Measurements from ENCODE around the gene ZNF425.
"Not testable (repeated sequence)": the region's sequence is repeated elsewhere in the genome, so short reads cannot be mapped to it uniquely, and the experiment has no call there.

Gene ZNF425, protein sequence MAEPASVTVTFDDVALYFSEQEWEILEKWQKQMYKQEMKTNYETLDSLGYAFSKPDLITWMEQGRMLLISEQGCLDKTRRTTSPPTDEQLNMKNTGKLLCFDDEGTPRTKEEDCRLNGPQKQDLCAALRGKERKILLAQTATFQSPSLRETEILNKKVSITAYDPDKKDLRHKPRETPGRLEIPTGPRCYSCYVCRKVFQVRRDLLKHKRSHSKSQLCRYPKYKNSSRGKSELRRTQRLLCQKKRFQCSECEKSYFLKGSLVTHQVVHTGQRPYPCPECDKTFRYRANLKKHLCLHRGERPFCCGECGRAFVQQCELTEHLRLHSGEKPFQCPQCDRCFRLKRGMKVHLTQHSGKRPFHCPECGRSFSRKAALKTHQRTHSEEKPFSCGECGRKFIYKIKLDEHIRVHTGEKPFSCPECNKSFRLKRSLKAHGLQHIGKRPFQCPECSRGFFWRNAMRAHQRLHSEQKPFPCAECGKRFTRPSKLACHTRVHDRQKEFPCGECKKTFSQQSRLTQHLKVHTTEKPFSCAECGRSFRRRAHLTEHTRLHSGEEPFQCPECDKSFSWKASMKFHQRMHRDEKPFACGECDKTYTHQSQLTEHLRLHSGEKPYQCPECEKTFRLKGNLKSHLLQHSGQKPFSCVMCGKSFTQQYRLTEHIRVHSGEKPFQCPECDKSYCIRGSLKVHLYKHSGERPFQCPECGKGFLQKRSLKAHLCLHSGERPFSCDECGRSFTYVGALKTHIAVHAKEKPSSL

DNA sequence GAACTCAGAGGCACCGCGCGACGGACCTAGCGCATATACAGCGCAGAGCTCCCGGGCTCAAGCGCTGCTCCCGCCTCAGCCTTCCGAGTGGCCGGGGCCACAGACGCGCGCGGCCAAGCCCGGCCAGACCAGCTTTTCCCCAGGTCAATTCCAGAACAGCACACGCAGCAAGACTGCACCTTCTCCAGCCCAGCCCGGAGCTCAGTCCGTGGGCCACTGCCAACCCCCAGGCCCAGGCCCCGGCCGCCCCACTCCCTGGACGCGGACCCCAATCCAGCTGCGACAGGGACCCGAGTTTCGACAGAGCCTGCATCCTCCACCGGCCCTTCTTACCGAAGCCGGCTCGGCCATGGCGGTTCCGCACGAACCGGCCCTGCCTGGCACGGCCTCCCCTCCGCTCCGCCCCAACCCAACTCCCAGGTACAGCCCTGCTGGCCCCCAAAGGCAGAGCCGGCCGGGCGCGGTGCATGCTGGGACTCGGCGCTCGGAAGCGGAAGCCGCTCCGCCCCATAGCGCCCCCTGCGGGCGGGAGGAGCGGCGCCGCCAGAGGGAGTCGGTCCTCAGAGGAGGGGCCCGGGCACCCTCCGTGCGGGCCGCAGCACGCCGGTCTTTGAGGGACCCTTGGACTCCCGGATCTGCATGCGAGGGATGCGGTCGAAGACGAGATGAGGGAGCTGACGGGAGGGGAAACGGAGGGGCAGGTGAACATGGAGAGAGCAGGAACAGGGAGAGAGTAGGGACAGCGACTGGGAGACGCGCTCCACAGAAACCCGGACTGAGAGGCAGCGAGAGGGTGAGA is at the start of gene ZNF425:
Gene ZNF425, minus strand, starts transcription at position 462 of the 799 bp plus-strand sequence. Its CDS starts 111 bp downstream, at position 351.
- peak; percentile 87 for DNase-seq

DNA sequence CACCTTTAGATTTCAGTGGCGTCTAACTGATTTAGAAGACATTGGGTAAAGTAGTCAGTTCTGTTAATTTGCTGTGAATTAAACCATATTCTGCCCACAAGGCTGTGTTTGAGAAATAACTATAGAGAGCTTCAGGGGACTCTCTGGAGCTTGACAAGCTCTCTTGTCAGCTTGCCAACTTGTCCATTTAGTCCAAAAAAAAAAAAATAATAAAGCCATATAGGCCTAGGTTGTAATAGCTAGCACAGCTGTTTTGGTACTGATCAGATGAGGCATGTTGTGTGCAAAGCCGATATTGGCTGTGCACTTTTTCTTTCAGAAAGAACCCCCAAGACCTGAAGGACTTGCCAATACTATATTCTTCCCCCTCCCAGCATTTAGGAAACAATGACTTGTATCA is 49.0 kb upstream of the ZNF425 start:
- DNase-seq: peak; percentile 69

DNA sequence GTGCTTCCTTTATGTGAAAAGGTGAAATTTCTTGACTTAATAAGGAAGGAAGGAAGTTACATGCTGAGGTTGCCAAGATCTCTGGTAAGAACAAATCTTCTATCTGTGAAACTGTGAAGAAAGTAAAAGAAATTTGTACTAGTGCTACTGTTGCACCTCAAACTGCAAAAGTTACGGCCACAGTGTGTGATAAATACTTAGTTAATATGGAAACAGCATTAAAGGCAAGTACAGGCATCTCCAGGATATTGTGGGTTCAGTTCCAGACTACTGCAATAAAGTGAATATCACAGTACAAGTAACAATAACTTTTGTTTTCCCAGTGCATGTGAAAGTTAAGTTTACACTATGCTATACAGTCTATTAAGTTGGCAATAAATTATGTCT is 46.4 kb upstream of the ZNF425 start:
- no peak for DNase-seq

DNA sequence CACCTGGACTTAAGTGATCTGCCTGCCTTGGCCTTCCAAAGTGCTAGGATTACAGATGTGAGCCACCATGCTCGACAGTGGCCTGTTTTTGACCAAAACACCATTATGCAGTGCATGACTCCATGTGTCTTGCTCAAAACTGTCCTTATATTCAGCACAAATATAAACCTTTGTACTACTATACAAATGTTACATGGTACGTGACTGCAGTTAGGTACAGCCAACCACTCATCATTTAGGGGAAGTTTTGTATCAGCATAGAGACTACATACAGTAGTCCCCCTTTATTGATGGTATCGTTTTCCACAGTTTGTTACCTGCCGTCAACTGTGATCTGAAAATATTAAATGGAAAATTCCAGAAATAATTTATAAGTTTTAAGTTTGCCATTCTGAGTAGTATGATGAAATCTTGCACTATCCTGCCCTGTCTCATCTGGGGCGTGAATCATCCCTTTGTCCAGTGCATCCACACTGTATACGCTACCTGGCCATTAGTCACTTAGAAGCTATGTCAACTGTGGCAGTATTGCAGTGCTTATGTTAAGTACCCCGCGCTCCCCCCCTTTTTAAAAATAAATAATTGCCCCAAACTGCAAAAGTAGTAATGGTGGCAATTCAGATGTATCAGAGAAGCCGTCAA is 45.9 kb upstream of the ZNF425 start:
- no peak for DNase-seq

DNA sequence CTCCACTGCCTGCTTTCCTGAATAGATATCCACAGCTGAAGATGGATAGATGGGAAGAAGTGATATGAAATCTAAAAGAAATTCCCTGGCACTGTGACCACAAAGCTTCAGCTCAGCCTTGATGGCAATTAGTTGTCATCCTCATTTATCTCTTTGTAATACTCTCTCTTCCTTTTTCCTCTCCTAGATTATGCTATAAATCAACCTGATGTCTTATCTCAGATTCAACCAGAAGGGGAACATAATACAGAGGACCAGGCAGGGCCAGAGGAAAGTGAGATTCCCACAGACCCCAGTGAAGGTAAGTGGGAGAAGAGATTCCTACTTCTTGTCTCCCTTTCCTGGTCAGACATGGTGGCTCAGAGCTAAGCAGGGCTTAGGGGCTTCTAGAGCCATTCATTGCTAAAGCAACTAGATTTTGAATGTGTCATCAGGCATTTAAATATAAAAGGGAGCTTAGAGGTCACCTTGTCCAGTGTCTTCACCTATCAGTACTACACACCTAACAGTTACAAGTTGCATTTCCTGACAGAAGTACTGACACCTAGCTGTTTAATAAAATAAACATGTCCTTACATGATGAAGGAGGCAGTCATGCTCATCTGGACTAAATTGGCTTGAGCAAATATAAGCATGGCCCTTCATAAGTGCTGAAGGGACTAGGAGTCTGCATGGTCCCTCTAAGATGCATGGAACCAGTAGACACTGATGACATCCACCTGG is 40.7 kb upstream of the ZNF425 start:
- no peak for DNase-seq

DNA sequence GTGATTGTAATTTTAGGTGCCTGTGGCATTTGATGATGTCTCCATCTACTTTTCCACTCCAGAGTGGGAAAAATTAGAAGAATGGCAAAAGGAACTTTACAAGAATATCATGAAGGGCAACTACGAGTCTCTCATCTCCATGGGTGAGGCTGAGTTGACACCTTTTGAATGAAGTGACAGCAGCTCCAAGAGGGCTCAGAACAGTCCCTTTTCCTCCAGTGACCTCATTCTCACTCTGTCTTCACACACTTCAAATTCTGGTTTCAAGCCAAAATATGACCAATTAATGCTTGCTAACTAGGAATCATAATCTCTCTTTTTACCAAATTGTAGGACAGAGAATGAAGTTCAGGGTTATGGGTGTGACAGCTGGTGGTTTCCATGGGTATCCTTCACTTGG is 40.0 kb upstream of the ZNF425 start:
- DNase-seq: no peak

DNA sequence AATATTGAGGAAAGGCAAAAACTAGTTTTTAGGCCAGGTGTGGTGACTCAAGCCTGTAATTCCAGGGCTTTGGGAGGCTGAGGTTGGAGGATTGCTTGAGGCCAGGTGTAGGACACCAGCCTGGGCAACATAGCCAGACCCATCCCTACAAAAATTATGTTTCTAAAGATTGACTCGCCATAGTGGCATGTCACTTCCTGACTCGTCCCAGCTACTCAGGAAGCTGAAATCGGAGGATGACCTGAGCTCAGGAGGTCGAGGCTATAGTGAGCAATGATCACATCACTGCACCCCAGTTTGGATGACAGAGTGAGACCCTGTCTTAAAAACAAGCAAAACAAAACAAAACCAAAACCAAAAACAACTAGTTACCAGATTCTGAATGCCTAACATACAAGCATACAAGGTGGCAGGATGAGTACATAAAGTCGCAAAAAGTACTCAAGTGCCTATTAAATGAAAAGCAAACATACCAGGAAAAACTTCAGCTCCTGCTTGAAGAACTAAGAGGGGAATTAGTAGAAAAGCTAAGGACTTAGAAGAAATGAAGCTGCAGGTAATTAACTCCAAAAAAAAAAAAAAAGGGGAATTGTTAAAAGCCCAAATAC is 35.2 kb upstream of the ZNF425 start:
- DNase-seq: no peak

DNA sequence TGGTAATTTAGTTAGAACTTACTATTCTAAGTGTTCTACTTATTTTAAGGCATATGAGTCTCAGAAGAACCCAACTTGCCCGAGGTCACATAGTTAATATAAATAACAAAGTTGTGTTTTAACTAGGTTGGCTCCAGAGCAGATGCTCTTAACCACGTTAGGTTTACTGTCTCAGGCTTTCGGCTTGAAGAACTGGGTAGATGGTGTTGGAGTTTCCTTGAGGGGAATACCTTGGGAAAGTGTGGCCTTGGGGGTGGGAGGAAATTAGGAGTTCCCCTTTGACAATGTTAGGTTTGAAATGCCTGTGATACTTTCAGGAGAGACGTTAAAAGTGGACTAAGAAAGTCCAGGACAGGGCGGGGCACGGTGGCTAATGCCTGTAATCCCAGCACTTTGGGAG is 30.8 kb upstream of the ZNF425 start:
- no peak for DNase-seq

DNA sequence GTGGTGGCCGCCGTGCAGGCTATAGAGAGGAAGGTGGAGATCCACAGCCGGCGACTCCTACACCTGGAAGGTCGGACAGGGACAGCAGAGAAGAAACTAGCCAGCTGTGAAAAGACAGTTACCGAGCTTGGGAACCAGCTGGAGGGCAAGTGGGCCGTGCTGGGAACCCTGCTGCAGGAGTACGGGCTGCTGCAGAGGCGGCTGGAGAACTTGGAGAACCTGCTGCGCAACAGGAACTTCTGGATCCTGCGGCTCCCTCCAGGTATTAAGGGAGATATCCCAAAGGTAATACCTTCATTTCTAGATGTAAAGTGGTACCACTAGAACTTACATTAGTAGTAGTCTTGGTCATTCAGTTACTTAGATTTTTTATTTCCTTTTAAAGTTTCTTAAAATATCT is 27.9 kb upstream of the ZNF425 start:
- no peak for DNase-seq

DNA sequence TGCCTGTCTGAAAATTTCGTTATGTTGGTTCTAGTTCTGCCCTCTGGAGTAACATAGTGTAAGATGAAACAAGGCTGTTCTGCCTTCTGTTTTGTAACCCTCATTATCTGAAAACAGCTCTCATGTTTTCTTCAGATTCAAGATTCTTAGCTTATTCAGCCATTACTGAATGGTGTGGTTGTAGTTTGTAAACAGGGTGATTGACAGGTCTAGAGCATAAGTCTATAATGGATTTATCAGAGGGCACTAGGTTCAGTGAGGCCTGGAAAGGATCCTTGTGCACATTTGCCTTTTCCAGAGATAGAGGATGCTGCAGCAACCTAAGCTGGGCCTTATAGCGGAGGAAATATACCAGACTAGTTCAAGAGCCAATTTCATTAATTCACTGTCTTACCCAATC is 27.2 kb upstream of the ZNF425 start:
- no peak for DNase-seq

DNA sequence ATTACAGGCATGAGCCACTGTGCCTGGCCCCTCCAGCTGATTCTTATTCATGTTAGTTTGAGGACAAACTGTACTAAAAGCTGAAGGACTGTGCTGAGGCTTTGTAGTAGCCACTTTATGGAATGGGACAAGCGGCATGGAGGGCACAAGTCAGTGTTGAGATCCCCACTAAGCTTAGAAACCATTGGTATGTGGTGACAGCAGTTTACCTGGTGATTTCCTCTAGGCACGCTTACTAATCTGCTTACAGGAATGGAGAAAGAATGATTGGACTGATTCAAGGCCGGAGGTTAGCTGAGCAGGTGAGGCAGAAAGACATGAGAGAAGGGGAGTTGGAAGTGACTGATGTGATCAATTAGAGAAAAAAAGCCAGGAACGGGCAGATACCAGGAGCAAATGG is 24.9 kb upstream of the ZNF425 start:
- DNase-seq: no peak

DNA sequence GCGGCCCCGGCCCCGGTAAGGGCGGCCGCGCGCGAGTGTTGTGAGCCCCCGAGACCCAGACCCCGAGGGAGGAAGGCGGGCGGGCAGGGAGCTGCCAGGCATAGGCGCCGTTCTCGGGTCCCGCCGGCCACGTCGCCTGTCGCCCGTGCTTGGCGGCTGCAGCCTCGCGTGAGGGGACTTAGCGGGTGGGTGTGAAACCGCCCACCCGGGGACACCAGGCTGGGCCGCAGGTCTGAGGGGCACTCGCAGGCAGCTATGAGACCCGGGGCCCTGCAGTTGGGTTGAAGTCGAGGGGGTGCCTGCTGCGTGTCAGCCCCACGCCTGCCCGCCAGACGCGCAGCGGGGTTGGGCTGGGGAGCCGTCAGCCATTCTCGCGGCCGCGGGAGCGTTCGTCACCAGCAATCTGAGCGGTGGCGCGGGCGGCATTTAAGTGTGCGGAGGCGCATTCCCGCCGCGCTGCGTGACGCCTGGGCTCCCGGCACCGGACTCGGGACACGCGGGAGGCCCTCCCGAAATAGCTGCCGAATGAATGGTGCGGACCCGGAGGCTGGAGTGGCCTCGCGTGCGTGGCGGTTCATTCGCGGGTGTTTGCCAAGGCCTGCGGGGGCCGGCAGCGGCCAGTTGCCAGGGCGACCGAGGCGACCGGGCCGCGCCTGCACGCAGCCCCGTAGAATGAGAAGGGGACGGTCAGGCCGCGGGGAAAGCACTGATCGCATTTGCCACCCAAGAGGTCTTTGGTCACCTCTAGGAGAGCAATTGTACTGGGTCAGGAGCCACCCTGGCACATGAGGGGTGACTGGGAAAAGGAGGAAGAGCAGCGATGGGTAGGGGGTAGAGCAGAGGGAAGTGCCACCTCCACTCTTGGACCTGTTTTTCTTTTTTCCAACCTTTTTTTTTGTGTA is 21.9 kb upstream of the ZNF425 start:
- peak; percentile 30 for DNase-seq

DNA sequence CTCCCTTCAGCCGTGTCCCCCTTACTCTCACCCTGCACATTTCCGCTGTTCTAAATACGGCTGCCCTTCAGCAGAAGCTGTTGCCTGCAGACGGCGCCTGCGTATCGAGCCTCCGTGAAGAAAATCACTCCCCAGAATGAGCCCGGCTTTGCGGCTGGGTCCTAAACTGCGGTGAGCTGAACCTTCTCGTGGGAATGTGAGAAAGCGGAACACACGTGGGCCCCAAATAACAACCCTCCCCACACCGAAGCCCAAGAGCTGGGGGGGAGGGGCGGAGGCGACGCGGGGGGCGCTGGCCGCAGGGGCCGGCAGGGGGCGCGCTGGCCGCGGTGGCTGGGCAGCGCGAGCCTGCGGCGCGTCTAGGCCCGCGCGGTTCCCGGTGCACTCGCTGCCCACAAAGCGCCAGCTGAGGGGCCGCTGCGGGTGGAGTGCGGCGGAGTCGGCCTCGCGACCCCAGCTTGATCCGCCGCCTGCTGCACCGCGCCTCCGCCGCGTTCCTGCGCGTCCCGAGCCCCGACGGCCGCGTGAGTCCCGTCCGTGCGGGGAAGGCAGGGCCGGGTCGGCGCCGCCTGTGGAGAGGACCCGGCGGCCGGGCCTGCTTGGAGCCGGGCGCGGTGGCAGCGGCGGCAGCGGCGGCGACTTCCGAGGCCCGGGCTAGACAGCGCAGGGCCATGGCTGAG is 21.1 kb upstream of the ZNF425 start, which contains the start of gene ZNF398:
Gene ZNF398, plus strand, starts transcription at position 382 of the 680 bp plus-strand sequence. Its CDS starts 290 bp downstream, at position 672.
- DNase-seq: peak; percentile 75

DNA sequence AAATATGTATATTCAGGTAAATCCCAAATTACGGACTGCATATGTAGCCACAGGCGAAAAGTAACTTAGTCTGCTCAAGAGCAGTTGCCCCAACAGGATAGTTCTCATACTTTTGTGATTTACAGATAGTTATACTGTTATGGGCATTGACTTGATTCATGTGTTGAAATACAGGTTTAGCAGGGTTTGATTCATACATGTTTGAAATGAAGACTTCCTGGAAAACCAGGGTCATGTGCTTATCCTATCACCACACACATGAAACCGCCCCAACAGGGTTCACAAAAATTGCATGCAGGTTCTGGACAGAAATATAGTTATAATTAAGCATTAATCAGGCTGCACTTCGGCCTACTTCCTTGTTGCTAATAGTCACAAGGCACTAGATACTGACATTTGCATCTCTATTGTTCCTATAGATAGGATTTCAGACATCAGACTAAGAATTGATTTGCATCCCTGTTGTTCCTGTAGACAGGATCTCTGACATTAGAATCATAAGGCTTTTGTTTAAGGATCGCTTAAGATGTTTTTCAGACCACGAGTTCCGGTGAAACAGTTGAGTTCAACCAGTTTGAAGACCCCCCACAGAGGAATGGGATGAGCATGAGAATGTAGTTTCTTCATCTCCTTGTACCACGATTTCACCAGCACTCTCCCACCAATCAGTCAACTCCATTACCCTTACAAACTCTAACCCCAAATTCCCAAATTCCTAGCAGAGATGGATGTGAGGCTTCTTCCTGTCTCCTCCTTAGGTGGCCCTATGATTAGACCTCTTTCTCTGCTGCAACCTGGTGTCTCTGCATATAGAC is 19.1 kb upstream of the ZNF425 start:
- DNase-seq: no peak

DNA sequence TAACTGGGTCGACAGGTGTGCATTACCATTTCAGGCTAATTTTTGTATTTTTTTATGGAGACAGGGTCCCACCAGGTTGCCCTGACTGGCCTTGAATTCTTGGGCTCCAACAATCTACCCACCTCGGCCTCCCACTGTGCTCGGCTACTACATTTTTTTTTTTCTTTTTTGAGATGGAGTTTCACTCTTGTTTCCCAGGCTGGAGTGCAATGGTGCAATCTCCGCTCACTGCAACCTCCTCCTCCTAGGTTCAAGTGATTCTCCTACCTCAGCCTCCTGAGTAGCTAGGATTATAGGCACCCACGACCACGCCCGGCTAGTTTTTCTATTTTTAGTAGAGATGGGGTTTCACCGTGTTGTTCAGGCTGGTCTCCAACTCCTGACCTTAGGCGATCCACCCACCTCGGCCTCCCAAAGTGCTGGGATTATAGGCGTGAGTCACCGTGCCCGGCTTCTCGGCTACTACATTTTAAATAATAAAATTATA is 18.4 kb upstream of the ZNF425 start:
- DNase-seq: not testable (repeated sequence)

DNA sequence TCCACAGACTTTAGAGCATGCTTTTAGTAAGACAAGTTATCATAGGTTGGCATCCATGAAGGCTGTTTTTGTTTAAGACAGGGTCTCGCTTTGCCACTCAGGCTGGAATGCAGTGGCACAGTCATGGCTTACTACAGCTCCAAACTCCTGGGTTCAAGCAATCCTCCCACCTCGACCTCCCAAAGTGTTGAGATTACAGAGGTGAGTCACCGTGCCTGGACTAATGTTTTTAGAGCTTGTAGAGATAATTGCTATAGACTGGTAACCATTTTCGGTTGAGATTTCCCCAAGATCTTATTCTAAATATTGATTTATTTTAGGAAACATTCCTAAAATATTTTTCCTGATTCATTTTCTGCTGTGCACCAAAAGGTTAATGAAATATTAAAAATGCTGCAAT is 15.8 kb upstream of the ZNF425 start:
- no peak for DNase-seq

DNA sequence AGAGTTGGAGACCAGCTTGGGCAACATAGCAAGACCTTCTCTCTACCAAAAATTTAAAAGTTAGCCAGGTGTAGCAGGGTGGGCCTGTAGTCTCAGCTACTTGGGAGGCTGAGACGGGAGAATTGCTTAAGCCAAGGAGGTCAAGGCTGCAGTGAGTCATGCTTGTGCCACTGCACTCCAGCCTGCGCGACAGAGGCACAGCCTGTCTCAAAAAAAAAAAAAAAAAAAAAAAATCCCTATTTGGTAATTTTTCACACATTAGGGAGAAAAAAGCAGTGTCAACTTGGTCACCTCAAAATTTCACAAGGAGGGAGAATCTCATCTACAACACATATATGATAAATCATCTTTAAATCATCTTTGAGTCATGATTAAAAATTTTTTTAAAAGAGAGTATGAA is 14.7 kb upstream of the ZNF425 start:
- no peak for DNase-seq

DNA sequence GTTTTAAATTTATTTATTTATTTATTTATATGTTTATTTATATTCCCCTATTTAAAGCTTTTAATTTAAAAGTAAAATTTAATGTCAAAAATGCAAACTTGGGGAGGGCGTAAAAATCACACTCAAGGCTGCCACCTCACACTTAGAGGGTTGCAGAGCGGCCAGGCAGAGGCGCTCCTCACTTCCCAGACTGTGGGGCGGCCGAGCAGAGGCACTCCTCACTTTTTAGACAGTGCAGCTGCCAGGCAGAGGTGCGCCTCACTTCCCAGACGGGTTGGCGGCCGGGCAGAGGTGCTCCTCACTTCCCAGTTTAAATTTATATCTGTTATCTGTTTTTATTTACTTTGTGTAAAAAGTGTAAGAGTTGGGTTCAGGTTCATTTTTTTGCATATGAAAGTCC is 10.0 kb upstream of the ZNF425 start:
- no peak for DNase-seq
